ENCODE measurements around the gene INCENP.

INCENP gene

DNA sequence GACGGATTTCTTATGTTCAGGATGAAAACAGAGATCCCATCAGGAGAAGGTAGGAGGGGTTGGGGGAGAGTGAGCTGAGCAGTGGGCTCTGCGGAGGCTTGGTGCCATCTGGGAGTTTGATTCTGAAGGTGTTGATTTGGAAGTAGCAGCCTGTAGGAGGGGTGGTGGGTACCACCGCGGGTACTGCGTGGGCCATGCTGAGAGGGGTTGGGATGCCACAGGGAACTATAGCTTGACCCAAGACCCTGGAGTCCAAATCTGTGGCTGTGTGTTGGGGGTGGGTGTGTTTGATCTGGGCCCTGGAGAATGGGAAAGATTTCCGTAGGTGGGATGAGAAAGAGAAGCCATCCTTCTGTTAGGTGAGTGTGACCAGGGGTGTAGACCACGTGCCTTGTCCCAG, 5.0 kb downstream of the INCENP start:
- no peak overlapping the region for H3K4me3 ChIP-seq (ENCODE audit: low read depth, low read length, poor library complexity, severe bottlenecking)
- peaks cover 55% of the 10 kb centered on the region for H3K79me2 ChIP-seq (ENCODE audit: insufficient read depth, low read length)

DNA sequence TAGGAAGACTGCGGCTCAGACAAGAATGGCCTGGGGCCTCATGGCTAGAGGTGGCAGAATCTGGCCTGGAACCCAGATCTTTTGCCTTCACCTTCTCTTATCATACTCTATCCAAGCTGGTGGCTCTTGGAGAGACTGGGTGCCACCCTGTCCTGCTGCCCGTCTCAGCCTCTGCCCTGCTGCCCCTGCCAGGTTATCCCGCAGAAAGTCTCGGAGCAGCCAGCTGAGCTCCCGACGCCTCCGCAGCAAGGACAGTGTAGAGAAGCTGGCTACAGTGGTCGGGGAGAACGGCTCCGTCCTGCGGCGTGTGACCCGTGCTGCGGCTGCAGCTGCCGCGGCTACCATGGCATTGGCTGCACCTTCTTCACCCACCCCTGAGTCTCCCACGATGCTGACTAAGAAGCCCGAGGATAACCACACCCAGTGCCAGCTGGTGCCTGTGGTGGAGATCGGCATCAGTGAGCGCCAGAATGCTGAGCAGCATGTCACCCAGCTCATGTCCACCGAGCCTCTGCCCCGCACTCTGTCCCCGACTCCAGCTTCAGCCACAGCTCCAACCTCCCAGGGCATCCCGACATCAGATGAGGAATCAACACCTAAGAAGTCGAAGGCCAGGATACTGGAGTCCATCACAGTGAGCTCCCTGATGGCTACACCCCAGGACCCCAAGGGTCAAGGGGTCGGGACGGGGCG, 5.9 kb downstream of the INCENP start:
- no peaks in the 10 kb centered on the region for H3K9me3 ChIP-seq (ENCODE audit: low read length)
- no peak for TF ChIP-seq EZH2 (IDR thresholded peaks at IDR 0.05; ENCODE audit: borderline replicate concordance, low read length)
- TF ChIP-seq, protein P1, sequence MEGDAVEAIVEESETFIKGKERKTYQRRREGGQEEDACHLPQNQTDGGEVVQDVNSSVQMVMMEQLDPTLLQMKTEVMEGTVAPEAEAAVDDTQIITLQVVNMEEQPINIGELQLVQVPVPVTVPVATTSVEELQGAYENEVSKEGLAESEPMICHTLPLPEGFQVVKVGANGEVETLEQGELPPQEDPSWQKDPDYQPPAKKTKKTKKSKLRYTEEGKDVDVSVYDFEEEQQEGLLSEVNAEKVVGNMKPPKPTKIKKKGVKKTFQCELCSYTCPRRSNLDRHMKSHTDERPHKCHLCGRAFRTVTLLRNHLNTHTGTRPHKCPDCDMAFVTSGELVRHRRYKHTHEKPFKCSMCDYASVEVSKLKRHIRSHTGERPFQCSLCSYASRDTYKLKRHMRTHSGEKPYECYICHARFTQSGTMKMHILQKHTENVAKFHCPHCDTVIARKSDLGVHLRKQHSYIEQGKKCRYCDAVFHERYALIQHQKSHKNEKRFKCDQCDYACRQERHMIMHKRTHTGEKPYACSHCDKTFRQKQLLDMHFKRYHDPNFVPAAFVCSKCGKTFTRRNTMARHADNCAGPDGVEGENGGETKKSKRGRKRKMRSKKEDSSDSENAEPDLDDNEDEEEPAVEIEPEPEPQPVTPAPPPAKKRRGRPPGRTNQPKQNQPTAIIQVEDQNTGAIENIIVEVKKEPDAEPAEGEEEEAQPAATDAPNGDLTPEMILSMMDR (IDR thresholded peaks at IDR 0.05; ENCODE audit: low read length) = no peak
- H2AFZ ChIP-seq (ENCODE audit: low read length) = no peak overlapping the region
- no peaks in the 10 kb centered on the region for H3F3A ChIP-seq (ENCODE audit: insufficient read depth, low read length)
- peaks cover 56% of the 10 kb centered on the region for H3K79me2 ChIP-seq (ENCODE audit: insufficient read depth, low read length)
- no peak overlapping the region for H3K4me2 ChIP-seq (ENCODE audit: low read length)
- peaks cover 84% of the 10 kb centered on the region for H3K36me3 ChIP-seq (ENCODE audit: insufficient read depth, low read length)
- no peaks in the 10 kb centered on the region for H4K20me1 ChIP-seq (ENCODE audit: insufficient read depth, low read length)
- H3K4me3 ChIP-seq (ENCODE audit: low read depth, low read length, poor library complexity, severe bottlenecking) = no peak overlapping the region
- no peaks in the 10 kb centered on the region for H3K9me2 ChIP-seq (ENCODE audit: low read depth, low read length)
- peaks cover 13% of the 10 kb centered on the region for H3K4me1 ChIP-seq (ENCODE audit: insufficient read depth, low read length, severe bottlenecking)
- H3K27ac ChIP-seq (ENCODE audit: low read depth, low read length, poor library complexity, severe bottlenecking) = no peak overlapping the region
- H3K9ac ChIP-seq (ENCODE audit: low read length) = no peak overlapping the region
- H3K27me3 ChIP-seq (ENCODE audit: insufficient read depth, low read length) = no peaks in the 10 kb centered on the region

More for the DNA sequence above, 5.0 kb downstream of the INCENP start:
- Histone ChIP-seq H3K9me3 (ENCODE audit: low read length) (no peaks in the 10 kb centered on the region), H2AFZ (ENCODE audit: low read length) (no peak overlapping the region), H3K36me3 (ENCODE audit: insufficient read depth, low read length) (peaks cover 80% of the 10 kb centered on the region), H3K4me2 (ENCODE audit: low read length) (no peak overlapping the region), H4K20me1 (ENCODE audit: insufficient read depth, low read length) (no peaks in the 10 kb centered on the region), H3K27ac (ENCODE audit: low read depth, low read length, poor library complexity, severe bottlenecking) (no peak overlapping the region), H3F3A (ENCODE audit: insufficient read depth, low read length) (no peaks in the 10 kb centered on the region), H3K9ac (ENCODE audit: low read length) (no peak overlapping the region), H3K9me2 (ENCODE audit: low read depth, low read length) (no peaks in the 10 kb centered on the region), H3K4me1 (ENCODE audit: insufficient read depth, low read length, severe bottlenecking) (peaks cover 13% of the 10 kb centered on the region), H3K27me3 (ENCODE audit: insufficient read depth, low read length) (no peaks in the 10 kb centered on the region)
- TF ChIP-seq, protein P1 (IDR thresholded peaks at IDR 0.05; ENCODE audit: low read length) = no peak
- TF ChIP-seq EZH2 (IDR thresholded peaks at IDR 0.05; ENCODE audit: borderline replicate concordance, low read length) = no peak

DNA sequence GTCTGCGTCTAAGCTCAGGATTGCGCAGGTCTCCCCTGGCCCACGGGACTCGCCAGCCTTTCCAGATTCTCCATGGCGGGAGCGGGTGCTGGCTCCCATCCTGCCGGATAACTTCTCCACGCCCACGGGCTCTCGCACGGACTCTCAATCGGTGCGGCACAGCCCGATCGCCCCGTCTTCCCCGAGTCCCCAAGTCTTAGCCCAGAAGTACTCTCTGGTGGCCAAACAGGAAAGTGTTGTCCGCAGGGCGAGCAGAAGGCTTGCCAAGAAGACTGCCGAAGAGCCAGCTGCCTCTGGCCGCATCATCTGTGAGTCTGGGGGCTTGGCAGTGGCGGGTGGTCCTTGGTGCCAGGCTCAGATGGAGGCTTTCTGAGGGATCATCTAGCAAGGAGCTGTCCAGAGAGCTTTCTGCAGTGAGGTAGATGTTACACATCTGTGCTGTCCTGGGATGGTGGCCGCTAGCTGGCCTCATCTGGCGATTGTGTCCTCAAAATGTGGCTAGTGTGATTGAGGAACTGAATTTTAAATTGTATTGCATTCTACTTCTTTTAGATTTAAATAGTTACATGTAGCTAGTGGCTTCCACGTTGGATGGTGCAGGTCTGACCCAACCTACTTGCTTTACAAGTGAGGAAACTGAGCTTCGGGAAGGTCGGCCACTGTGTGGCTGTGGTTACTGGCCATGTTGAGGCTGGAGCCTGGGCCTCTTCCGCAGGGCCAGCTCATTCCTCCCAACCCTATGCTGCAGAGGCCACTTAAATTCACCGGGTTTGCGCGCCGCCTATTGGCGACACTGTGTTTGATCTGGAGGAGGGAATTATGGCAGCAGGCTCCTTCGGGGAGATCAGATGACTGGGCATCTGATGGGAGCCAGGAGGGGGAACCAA, 6.7 kb downstream of the INCENP start:
- H3K4me3 ChIP-seq (ENCODE audit: low read depth, low read length, poor library complexity, severe bottlenecking) = no peak overlapping the region
- no peaks in the 10 kb centered on the region for H4K20me1 ChIP-seq (ENCODE audit: insufficient read depth, low read length)
- no peak overlapping the region for H3K27ac ChIP-seq (ENCODE audit: low read depth, low read length, poor library complexity, severe bottlenecking)
- H3K4me1 ChIP-seq (ENCODE audit: insufficient read depth, low read length, severe bottlenecking) = peaks cover 7% of the 10 kb centered on the region
- TF ChIP-seq EZH2 (IDR thresholded peaks at IDR 0.05; ENCODE audit: borderline replicate concordance, low read length) = no peak
- TF ChIP-seq, protein P1 (IDR thresholded peaks at IDR 0.05; ENCODE audit: low read length) = no peak
- H2AFZ ChIP-seq (ENCODE audit: low read length) = no peak overlapping the region
- H3K79me2 ChIP-seq (ENCODE audit: insufficient read depth, low read length) = peaks cover 53% of the 10 kb centered on the region
- no peaks in the 10 kb centered on the region for H3K27me3 ChIP-seq (ENCODE audit: insufficient read depth, low read length)
- H3K9me2 ChIP-seq (ENCODE audit: low read depth, low read length) = no peaks in the 10 kb centered on the region
- no peak overlapping the region for H3K4me2 ChIP-seq (ENCODE audit: low read length)
- H3K9me3 ChIP-seq (ENCODE audit: low read length) = no peaks in the 10 kb centered on the region
- H3F3A ChIP-seq (ENCODE audit: insufficient read depth, low read length) = no peaks in the 10 kb centered on the region
- H3K9ac ChIP-seq (ENCODE audit: low read length) = no peak overlapping the region
- H3K36me3 ChIP-seq (ENCODE audit: insufficient read depth, low read length) = peaks cover 92% of the 10 kb centered on the region
